ENCODE data around the gene CYP4F22. TPM values are rescaled to one million over a fixed set of nuclear protein-coding genes. Genes with fewer than 3 reads are reported as not detected.
"Not testable (repeated sequence)": the region's sequence is repeated elsewhere in the genome, so short reads cannot be mapped to it uniquely, and the experiment has no call there.

CYP4F22 gene
- total and polyA plus RNA-seq, 12 donors, result 0.11 to 0.34 TPM; not detected in 10

DNA sequence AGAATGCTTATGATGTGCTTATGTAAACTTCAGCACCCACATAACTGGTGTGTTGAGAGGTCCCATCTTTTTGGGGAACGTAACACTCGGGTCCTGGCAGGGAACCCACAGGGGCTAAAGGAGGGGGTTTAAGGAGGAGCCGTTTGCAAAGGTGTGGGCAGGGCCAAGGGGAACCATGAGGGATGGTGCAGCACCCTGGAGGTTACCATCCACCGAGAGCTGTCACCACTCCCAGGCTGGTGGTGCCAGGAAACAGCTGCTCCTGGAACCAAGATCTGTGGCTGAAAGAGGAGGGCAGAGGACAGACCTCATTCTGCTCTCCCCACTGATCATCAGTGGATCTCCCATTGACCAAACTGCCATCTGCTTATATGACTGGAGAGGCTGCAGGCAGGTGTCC, 83.5 kb downstream of the CYP4F22 start:
- Histone ChIP-seq H3K9me3 (replicated peaks in 1 of 3) (no peaks in the 10 kb centered on the region), H3K36me3 (replicated peaks in 1 of 2) (no peaks in the 10 kb centered on the region), H3K4me3 (no peak overlapping the region), H3K4me1 (replicated peaks in 1 of 2) (no peaks in the 10 kb centered on the region), H3K27ac (no peak overlapping the region), H3K27me3 (no peaks in the 10 kb centered on the region)
- intact Hi-C loops (cut with DNase I), result no loop called here
- WGBS, 4 donors, result 64 to 81% (median 71%) methylated on average over 3 to 4 of the region's 4 CpGs
- DNase-seq, result no peak
- no peak for TF ChIP-seq POLR2A (IDR thresholded peaks at IDR 0.05)
- TF ChIP-seq CTCF (IDR thresholded peaks at IDR 0.05), result no peak

DNA sequence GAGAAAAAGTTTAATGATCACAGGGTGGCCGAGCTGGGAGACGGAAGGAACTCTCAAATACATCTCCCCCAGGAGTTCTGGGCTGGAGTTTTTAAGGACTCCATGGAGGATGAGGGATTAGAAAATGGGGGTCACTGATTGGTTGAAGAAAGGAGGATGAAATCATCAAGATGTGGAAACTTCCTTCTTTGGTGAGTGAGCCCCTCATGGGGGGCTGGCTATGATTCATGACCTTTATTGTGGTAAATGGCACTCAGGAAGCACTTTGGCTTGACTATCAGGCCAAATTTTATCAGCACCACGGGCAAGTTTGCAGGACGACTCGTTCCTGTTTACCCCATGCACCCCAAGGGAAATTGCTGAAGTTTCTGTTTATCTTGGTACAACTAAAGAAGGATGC, 84.2 kb downstream of the CYP4F22 start:
- H3K9me3 ChIP-seq (replicated peaks in 1 of 3); H3K4me1 ChIP-seq (replicated peaks in 1 of 2); H3K27me3 ChIP-seq; H3K27ac ChIP-seq; H3K36me3 ChIP-seq (replicated peaks in 1 of 2); H3K4me3 ChIP-seq; DNase-seq; intact Hi-C loops (cut with DNase I): not testable (repeated sequence)
- WGBS, 4 donors, result 18 to 34% (median 26%) methylated on average over 5 of the region's 5 CpGs

GRCh38 chr19:15593766-15594165, 85.4 kb downstream of the CYP4F22 start:
- H3K27ac ChIP-seq; H3K4me3 ChIP-seq; H3K9me3 ChIP-seq (replicated peaks in 1 of 3); DNase-seq; H3K27me3 ChIP-seq; intact Hi-C loops (cut with DNase I); H3K36me3 ChIP-seq (replicated peaks in 1 of 2); H3K4me1 ChIP-seq (replicated peaks in 1 of 2): not testable (repeated sequence)
- WGBS, 4 donors, result 34 to 58% (median 45%) methylated on average over 2 to 4 of the region's 4 CpGs

DNA sequence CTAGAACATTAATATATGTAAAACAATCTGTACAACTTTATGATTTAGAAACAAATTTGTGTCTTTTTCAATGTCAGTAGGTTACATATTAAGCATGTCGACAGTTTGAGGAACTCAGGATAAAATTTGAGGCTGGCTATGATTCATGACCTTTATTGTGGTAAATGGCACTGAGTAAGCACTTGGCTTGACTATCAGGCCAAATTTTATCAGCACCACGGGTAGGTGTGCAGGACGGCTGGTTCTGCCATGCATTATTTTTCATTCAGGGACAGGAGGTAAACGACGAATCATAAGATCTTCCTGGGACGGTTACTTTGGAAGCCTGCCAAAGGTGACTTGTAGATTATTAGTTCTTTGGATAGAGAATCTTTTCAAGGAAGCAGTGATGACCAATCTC, 86.7 kb downstream of the CYP4F22 start:
- DNase-seq, result peak in 1 of 7 donors; percentile 11
- 15 to 29% (median 18%) methylated on average over 6 of the region's 6 CpGs for WGBS, 4 donors
- no peak for TF ChIP-seq CTCF (IDR thresholded peaks at IDR 0.05)
- TF ChIP-seq POLR2A (IDR thresholded peaks at IDR 0.05), result no peak
- intact Hi-C loops (cut with DNase I), result no loop called here
- no peaks in the 10 kb centered on the region for H3K27me3 ChIP-seq
- no peak overlapping the region for H3K4me3 ChIP-seq
- H3K9me3 ChIP-seq (replicated peaks in 1 of 3), result no peaks in the 10 kb centered on the region
- no peaks in the 10 kb centered on the region for H3K36me3 ChIP-seq (replicated peaks in 1 of 2)
- H3K4me1 ChIP-seq (replicated peaks in 1 of 2), result no peaks in the 10 kb centered on the region
- no peak overlapping the region for H3K27ac ChIP-seq

Other genes with a start within 250 kb of the CYP4F22 start
- 100 to 1,000 TPM in 2 of 9 donors, 10 to 100 TPM in 7; 10.1 to 109 (median 40.6) TPM for gene BRD4, start 176.0 kb upstream of the CYP4F22 start, total RNA-seq
- gene BRD4, start 176.0 kb upstream of the CYP4F22 start, polyA plus RNA-seq, result 10 to 100 TPM; 24.5 to 58.6 (median 26.7) TPM
- 10 to 100 TPM; 13.0 to 45.8 (median 31.6) TPM for gene AKAP8, start 128.7 kb upstream of the CYP4F22 start, total RNA-seq
- 10 to 100 TPM; 13.4 to 41.7 (median 27.0) TPM for gene AKAP8, start 128.7 kb upstream of the CYP4F22 start, polyA plus RNA-seq
- 100 to 1,000 TPM in 6 of 9 donors, 10 to 100 TPM in 3; 48.3 to 206 (median 125) TPM for gene AKAP8L, start 89.5 kb upstream of the CYP4F22 start, total RNA-seq
- 100 to 1,000 TPM in 2 of 3 donors, 10 to 100 TPM in 1; 60.5 to 652 (median 264) TPM for gene AKAP8L, start 89.5 kb upstream of the CYP4F22 start, polyA plus RNA-seq
- 10 to 100 TPM in 8 of 9 donors, 1 to 10 TPM in 1; 5.7 to 49.2 (median 32.8) TPM for gene WIZ, start 58.6 kb upstream of the CYP4F22 start, total RNA-seq
- 10 to 100 TPM in 2 of 3 donors, 1 to 10 TPM in 1; 7.9 to 48.1 (median 28.3) TPM for gene WIZ, start 58.6 kb upstream of the CYP4F22 start, polyA plus RNA-seq
- 1 to 10 TPM; 1.1 to 7.6 (median 5.0) TPM for gene RASAL3, start 44.0 kb upstream of the CYP4F22 start, total RNA-seq
- 10 to 100 TPM in 1 of 3 donors, 1 to 10 TPM in 2; 1.1 to 20.5 (median 5.7) TPM for gene RASAL3, start 44.0 kb upstream of the CYP4F22 start, polyA plus RNA-seq
- not detected for gene PGLYRP2, start 29.0 kb upstream of the CYP4F22 start, total RNA-seq
- not detected for gene PGLYRP2, start 29.0 kb upstream of the CYP4F22 start, polyA plus RNA-seq
- not detected for gene CYP4F8, start 106.7 kb downstream of the CYP4F22 start, total RNA-seq
- not detected for gene CYP4F8, start 106.7 kb downstream of the CYP4F22 start, polyA plus RNA-seq
- gene CYP4F3, start 132.4 kb downstream of the CYP4F22 start, total RNA-seq, result under 1 TPM in 4 of 9 donors, not detected in 5; 0.22 to 0.80 (median 0.30) TPM
- under 1 TPM; 0.03 to 0.24 (median 0.04) TPM for gene CYP4F3, start 132.4 kb downstream of the CYP4F22 start, polyA plus RNA-seq
- gene CYP4F12, start 164.6 kb downstream of the CYP4F22 start, total RNA-seq, result 1 to 10 TPM in 7 of 9 donors, under 1 TPM in 2; 0.66 to 8.3 (median 2.5) TPM
- 10 to 100 TPM in 2 of 3 donors, under 1 TPM in 1; 0.42 to 19.7 (median 13.2) TPM for gene CYP4F12, start 164.6 kb downstream of the CYP4F22 start, polyA plus RNA-seq
- gene OR10H2, start 219.5 kb downstream of the CYP4F22 start, total RNA-seq, result not detected
- not detected for gene OR10H2, start 219.5 kb downstream of the CYP4F22 start, polyA plus RNA-seq
- gene OR10H3, start 229.5 kb downstream of the CYP4F22 start, total RNA-seq, result not detected
- gene OR10H3, start 229.5 kb downstream of the CYP4F22 start, polyA plus RNA-seq, result not detected